Subcutaneous preadipocyte (primary cell): ENCODE results near the gene SSR2. TPM values are rescaled to one million over a fixed set of nuclear protein-coding genes. Genes with fewer than 3 reads are reported as not detected.

ENCODE experiments used
- total RNA-seq: library from RNA; depleted of rRNA; stranded (reverse); fragments of >200 nt; gene quantifications from 2 replicates; pipeline ENCODE4 v1.2.3, GENCODE V29; 2012

SSR2 gene
- 261 and 358 TPM in 2 replicates for total RNA-seq

DNA sequence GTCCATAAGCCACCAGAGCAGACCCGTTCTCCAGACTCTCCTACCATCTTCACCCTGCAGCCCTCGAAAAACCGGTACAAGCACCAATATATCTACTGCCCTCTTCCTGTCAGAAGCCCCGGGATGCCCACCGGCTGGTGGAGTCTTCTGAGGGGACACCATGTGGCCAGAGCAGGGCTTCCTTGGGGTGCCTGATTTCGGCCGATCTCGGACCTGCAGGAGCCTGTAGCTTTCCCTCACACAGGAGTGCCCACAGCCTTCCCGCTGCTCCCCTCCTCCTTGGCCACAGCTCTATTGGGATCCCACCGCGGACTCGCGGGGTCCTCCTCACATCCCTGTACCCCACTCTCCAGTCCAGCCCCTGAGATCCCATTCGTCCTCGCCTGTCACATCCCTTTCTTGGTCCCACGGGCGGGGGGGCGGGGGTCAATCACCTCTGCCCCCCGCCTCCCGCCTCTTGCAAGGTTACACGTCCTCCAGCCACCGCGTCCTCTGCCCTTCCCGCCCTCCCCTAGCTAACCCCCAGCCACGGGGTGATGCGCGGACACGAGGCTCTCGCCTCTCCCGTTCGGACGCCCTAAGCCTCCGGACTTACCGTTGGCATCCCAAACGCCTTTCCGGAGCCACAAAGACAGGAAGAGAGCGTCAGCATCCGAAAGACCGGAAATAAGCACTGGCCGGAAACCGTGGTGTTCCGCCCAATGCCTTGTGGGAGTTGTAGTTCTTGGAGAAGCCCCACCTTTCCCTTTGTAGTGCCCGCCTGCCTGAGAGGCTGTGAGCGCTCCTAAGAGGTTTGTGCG is at the start of gene SSR2:
TSS of gene SSR2 (minus strand) at position 659 of the 800 bp plus-strand sequence. CDS start 784 bp downstream, outside the sequence.

GRCh38 chr1:156060937-156061636 is 40.3 kb upstream of the SSR2 start, which contains the start of gene RAB25:
Gene RAB25, plus strand, starts transcription at chr1:156061160. Its CDS starts 241 bp downstream, at chr1:156061401.

DNA sequence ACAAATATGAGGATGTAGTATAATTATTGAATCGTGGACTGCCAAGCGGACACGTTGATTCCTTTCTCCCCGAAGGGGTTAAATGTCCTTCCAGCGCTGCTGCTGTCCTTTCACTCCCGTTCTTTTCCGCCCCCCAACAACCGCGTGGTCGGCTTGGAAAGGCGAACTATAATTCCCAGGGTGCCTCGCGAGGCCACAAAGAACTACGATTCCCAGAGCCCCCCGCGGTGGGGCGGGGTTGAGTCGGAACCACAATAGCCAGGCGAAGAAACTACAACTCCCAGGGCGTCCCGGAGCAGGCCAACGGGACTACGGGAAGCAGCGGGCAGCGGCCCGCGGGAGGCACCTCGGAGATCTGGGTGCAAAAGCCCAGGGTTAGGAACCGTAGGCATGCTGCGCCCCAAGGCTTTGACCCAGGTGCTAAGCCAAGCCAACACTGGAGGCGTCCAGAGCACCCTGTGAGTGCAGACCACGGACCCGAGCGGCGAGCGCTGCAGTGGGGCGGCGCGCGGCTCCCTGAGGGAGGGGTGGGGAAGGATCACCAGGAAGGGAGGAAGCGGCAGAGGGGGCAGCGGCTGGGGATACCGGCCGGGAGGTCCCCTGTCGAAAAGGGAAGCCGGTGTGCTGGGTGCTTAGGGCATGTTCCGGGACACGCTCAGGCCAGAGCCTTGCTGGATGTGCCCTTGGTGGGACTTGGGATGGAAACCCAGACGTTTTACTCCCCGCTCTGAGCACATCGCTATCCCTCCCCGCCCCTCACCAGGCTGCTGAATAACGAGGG is 33.9 kb upstream of the SSR2 start, which contains the start of gene LAMTOR2:
TSS of gene LAMTOR2 (plus strand) at position 283 of the 781 bp plus-strand sequence. CDS start at position 391, 108 bp downstream.

DNA sequence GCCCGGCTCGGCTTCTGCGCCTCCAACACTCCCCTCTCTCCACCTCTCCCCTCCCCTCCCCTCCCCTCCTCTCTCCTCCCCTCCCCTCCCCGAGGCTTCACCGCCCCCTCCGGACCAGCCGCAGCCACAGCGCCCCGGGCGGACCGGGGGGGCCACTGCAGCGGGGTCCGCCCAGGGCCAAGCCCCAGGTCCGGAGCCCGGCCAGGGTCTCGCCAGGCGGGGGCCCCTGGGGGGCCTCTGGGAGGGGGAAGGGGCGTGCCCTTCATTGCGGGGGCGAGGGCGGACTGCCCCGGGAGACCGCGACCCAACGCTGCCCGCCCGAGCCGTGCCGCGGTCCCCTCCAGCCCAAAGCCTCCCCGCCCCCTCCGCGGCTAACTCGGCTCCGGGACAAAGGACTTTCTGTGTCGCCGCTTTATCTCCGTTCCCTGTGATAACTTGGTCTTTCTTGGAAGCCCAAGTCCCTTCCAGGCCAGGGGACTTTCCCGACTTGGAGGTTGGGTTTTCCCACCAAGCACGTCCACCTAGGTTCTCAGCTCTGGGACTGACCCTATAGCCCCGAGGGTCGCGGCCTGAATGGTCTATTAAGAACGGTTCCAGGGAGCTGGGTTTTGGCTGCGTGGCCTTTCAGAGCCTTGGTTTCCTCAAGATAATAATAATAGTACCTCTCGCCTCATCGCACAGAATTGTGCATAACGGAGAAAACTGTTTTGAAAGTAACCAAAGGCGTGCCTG is 33.2 kb upstream of the SSR2 start, which contains the start of gene UBQLN4:
TSS of gene UBQLN4 (minus strand) at position 31 of the 732 bp plus-strand sequence. CDS start 97 bp downstream, outside the sequence.

GRCh38 chr1:155978325-155978972 is 42.3 kb downstream of the SSR2 start, which contains the start of gene ARHGEF2:
Gene ARHGEF2, minus strand, starts transcription at chr1:155978547. Its CDS starts 120 bp downstream, at chr1:155978427.

Other genes with a start within 250 kb of the SSR2 start
- gene GON4L, start 163.7 kb downstream of the SSR2 start, total RNA-seq: 29.0 and 40.9 TPM in 2 replicates
- 20.2 and 25.6 TPM in 2 replicates for gene SYT11, start 161.4 kb downstream of the SSR2 start, total RNA-seq
- gene RIT1, start 109.6 kb downstream of the SSR2 start, total RNA-seq: 16.0 and 16.2 TPM in 2 replicates
- 23.1 and 33.4 TPM in 2 replicates for gene KHDC4, start 86.5 kb downstream of the SSR2 start, total RNA-seq
- gene RXFP4, start 79.3 kb downstream of the SSR2 start, total RNA-seq: not detected in 2 replicates
- 100 and 171 TPM in 2 replicates for gene ARHGEF2, start 42.4 kb downstream of the SSR2 start, total RNA-seq
- gene UBQLN4, start 32.8 kb upstream of the SSR2 start, total RNA-seq: 14.3 and 22.5 TPM in 2 replicates
- gene LAMTOR2, start 33.8 kb upstream of the SSR2 start, total RNA-seq: 36.4 and 50.7 TPM in 2 replicates
- gene RAB25, start 40.2 kb upstream of the SSR2 start, total RNA-seq: not detected in 2 replicates
- 0.73 and 1.2 TPM in 2 replicates for gene MEX3A, start 61.5 kb upstream of the SSR2 start, total RNA-seq
- gene LMNA, start 93.8 kb upstream of the SSR2 start, total RNA-seq: 1,358 and 1,418 TPM in 2 replicates
- gene SEMA4A, start 132.6 kb upstream of the SSR2 start, total RNA-seq: 0.37 and 0.98 TPM in 2 replicates
- 12.1 and 17.0 TPM in 2 replicates for gene SLC25A44, start 173.2 kb upstream of the SSR2 start, total RNA-seq
- 26.2 and 37.5 TPM in 2 replicates for gene PMF1, start 192.1 kb upstream of the SSR2 start, total RNA-seq
- 0.37 and 0.39 TPM in 2 replicates for gene BGLAP, start 221.2 kb upstream of the SSR2 start, total RNA-seq
- 0.37 and 0.59 TPM in 2 replicates for gene PAQR6, start 227.1 kb upstream of the SSR2 start, total RNA-seq